Body of pancreas (tissue), 4 donors: ENCODE results near the gene MRAP2.

ENCODE experiments used
- CTCF ChIP-seq, 7 experiments: fragments of 450-650 bp in 4 of 7; fragments of 200-600 bp in 3 of 7; sonication (generic) in 3 of 7; IDR thresholded peaks; one replicate each; pipeline ENCODE4 v1.5.1; 2016 to 2019; ENCODE audit warnings: antibody characterized with exemption in 7 of 7
- POLR2A ChIP-seq, 3 donors: fragments of 450-650 bp; IDR thresholded peaks; one replicate each; pipeline ENCODE4 v1.6.1; 2016; ENCODE audit warnings: antibody characterized with exemption in 3 of 3, mild to moderate bottlenecking in 2 of 3

DNA sequence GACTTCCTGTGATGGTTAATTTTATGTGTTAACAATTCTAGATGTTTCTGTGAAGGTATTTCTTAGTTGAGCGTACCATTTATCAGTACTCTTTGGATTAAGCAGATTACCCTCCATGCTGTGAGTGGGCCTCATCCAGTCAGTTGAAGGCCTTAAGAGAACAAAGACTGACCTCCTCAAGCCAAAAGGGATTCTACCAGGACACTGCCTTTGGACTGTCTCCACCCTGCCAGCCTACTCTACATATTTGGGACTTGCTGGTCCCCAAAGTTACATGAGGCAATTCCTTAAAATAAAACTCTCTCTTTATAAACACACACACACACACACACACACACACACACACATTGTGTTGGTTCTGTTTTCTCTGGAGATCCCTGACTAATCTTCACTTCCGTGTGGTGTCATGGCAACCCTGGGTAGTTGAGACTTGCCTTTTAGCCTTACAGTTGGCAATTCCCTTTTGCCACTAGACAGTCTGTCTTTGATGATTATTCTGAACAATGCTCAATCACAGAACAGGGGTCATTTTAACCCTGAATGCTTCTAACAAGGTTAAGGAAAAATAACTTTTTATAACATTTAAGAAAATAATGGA lies 32.2 kb downstream of the MRAP2 start:
- TF ChIP-seq CTCF (IDR thresholded peaks at IDR 0.05): no peak
- no peak for TF ChIP-seq POLR2A (IDR thresholded peaks at IDR 0.05)
